ENCODE measurements around the gene POLK.

GRCh38 chr5:75552764-75553163, 41.1 kb downstream of the POLK start:
- TF ChIP-seq, protein P1, sequence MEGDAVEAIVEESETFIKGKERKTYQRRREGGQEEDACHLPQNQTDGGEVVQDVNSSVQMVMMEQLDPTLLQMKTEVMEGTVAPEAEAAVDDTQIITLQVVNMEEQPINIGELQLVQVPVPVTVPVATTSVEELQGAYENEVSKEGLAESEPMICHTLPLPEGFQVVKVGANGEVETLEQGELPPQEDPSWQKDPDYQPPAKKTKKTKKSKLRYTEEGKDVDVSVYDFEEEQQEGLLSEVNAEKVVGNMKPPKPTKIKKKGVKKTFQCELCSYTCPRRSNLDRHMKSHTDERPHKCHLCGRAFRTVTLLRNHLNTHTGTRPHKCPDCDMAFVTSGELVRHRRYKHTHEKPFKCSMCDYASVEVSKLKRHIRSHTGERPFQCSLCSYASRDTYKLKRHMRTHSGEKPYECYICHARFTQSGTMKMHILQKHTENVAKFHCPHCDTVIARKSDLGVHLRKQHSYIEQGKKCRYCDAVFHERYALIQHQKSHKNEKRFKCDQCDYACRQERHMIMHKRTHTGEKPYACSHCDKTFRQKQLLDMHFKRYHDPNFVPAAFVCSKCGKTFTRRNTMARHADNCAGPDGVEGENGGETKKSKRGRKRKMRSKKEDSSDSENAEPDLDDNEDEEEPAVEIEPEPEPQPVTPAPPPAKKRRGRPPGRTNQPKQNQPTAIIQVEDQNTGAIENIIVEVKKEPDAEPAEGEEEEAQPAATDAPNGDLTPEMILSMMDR (IDR thresholded peaks at IDR 0.05), result no peak
- no peak for TF ChIP-seq POLR2A (IDR thresholded peaks at IDR 0.05)
